ENCODE measurements around the gene KIF19. TPM values are rescaled to one million over a fixed set of nuclear protein-coding genes. Genes with fewer than 3 reads are reported as not detected.
A peak's percentile ranks its signal among the peaks of the same experiment; 100 is the strongest.

The KIF19 gene
- total and polyA plus RNA-seq, 4 donors = 4.2 to 12.7 (median 6.7) TPM

DNA sequence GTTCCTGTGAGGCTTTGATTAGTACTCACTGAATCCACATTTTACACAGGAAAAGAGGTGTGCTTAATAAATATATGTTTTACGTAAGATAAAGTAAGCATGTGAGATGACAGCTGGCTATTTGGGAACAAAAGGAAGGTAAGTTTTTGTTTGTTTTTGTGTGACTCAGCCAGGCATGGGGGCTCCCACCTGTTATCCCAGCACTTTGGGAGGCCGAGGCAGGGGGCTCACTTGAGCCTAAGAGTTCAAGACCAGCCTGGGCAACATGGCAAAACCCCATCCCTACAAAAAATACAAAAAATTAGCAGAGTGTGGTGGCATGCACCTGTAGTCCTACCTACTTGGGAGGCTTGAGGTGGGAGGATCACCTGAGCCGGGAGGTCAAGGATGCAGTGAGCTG lies 59.2 kb downstream of the KIF19 start:
- Histone ChIP-seq H3K9ac (ENCODE audit: insufficient read depth in 1 of 2, low read length in 2 of 2) (no peak overlapping the region), H3K27ac (ENCODE audit: low read depth in 1 of 2, low read length in 1 of 2) (no peak overlapping the region), H3K4me3 (no peak overlapping the region), H3K36me3 (ENCODE audit: control insufficient read depth in 4 of 4, insufficient read depth in 4 of 4, low read length in 4 of 4) (no peaks in the 10 kb centered on the region), H3K27me3 (ENCODE audit: control insufficient read depth in 3 of 3, insufficient read depth in 3 of 3, low read length in 2 of 3) (no peaks in the 10 kb centered on the region), H3K4me1 (ENCODE audit: control insufficient read depth in 5 of 5, insufficient read depth in 5 of 5, low read length in 5 of 5) (peaks cover 0 to 4% (median 0%) of the 10 kb centered on the region in 5 donors), H3K9me3 (ENCODE audit: control insufficient read depth in 4 of 4, insufficient read depth in 3 of 4, low read length in 3 of 4) (peaks cover 0 to 2% (median 0%) of the 10 kb centered on the region in 4 donors)
- ATAC-seq (ENCODE audit: insufficient read depth, low FRiP score) (no peak), DNase-seq (no peak)
- TF ChIP-seq, protein P1, sequence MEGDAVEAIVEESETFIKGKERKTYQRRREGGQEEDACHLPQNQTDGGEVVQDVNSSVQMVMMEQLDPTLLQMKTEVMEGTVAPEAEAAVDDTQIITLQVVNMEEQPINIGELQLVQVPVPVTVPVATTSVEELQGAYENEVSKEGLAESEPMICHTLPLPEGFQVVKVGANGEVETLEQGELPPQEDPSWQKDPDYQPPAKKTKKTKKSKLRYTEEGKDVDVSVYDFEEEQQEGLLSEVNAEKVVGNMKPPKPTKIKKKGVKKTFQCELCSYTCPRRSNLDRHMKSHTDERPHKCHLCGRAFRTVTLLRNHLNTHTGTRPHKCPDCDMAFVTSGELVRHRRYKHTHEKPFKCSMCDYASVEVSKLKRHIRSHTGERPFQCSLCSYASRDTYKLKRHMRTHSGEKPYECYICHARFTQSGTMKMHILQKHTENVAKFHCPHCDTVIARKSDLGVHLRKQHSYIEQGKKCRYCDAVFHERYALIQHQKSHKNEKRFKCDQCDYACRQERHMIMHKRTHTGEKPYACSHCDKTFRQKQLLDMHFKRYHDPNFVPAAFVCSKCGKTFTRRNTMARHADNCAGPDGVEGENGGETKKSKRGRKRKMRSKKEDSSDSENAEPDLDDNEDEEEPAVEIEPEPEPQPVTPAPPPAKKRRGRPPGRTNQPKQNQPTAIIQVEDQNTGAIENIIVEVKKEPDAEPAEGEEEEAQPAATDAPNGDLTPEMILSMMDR (IDR thresholded peaks at IDR 0.05; ENCODE audit: control extremely low read depth, extremely low read depth) = no peak
- WGBS, 2 donors = 81 to 94% methylated on average over 3 of the region's 3 CpGs

DNA sequence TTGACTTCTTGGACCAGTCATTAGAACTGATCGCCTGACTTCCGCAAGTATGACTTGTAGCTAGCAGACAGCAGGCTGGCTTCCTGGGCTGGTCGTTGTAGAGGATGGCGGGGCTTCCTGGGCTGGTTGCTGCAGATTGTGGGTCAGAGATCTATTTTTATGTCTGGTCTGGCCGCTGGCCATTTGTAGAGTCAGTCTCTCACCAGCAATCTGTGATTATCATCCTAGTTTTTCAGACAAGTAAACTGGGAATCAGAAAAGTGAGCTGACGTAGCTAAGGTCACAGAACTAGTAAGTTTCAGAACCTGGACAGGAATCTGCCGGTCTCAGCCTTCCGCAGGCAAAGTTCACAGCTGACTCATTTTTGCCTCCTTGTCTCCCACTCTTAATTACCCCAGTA lies 60.4 kb downstream of the KIF19 start:
- H3K9ac ChIP-seq (ENCODE audit: insufficient read depth in 1 of 2, low read length in 2 of 2) = no peak overlapping the region

DNA sequence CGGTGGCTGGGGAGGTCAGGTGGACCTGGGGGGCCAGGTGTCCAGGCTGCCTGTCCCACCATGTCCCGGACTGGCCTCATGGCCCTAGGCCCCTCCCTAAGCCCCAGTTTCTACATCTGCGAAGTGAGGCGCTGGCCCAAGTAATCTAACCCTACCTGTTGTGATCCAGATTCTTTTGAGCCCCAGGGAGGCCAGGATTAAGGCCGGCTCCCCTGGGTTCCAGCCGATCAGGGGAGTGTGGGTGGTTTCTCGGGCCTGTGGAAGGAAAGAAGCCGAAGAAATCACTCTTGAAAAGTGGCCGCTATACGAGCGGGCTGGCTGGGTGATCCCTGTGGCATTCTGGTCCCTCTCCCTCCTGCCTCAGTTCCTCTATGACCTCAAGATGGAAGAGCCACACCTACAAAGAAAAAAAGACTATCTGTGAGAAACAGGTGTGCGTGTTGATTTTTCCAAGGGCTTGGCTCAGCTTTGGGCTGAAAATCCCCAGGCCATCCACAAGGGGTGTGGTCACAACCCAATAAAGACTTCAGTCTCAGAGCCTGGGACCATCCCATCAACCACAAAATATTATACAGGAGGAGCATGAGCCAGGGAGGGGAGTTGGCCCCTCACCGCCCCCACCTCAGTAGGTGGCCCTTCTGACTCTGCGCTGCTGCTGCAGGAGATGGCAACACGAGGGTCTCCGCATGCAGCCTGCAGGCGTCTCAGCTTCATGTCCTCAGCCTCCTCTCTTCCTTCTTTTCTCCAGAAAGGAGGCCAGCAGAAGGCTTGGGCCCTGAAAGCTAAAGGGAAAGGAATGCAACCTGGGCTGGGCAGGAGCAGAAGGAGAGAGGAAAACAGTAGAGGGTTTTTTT lies 61.6 kb downstream of the KIF19 start:
- Histone ChIP-seq H3K9me3 (ENCODE audit: control insufficient read depth in 4 of 4, insufficient read depth in 3 of 4, low read length in 3 of 4) (peaks cover 0 to 2% (median 0%) of the 10 kb centered on the region in 4 donors), H3K27me3 (ENCODE audit: control insufficient read depth in 3 of 3, insufficient read depth in 3 of 3, low read length in 2 of 3) (no peaks in the 10 kb centered on the region), H3K27ac (ENCODE audit: low read depth in 1 of 2, low read length in 1 of 2) (no peak overlapping the region), H3K4me1 (ENCODE audit: control insufficient read depth in 5 of 5, insufficient read depth in 5 of 5, low read length in 5 of 5) (no peaks in the 10 kb centered on the region), H3K4me3 (no peak overlapping the region), H3K36me3 (ENCODE audit: control insufficient read depth in 4 of 4, insufficient read depth in 4 of 4, low read length in 4 of 4) (no peaks in the 10 kb centered on the region), H3K9ac (ENCODE audit: insufficient read depth in 1 of 2, low read length in 2 of 2) (no peak overlapping the region)
- ATAC-seq (ENCODE audit: insufficient read depth, low FRiP score) (no peak), DNase-seq (no peak)
- TF ChIP-seq, protein P1 (IDR thresholded peaks at IDR 0.05; ENCODE audit: control extremely low read depth, extremely low read depth) = no peak
- 86 to 93% methylated on average over 17 of the region's 17 CpGs for WGBS, 2 donors

More for the DNA sequence above, 60.4 kb downstream of the KIF19 start:
- Histone ChIP-seq H3K27me3 (ENCODE audit: control insufficient read depth in 3 of 3, insufficient read depth in 3 of 3, low read length in 2 of 3) (no peaks in the 10 kb centered on the region), H3K36me3 (ENCODE audit: control insufficient read depth in 4 of 4, insufficient read depth in 4 of 4, low read length in 4 of 4) (no peaks in the 10 kb centered on the region), H3K4me1 (ENCODE audit: control insufficient read depth in 5 of 5, insufficient read depth in 5 of 5, low read length in 5 of 5) (no peaks in the 10 kb centered on the region), H3K4me3 (no peak overlapping the region), H3K27ac (ENCODE audit: low read depth in 1 of 2, low read length in 1 of 2) (no peak overlapping the region), H3K9me3 (ENCODE audit: control insufficient read depth in 4 of 4, insufficient read depth in 3 of 4, low read length in 3 of 4) (peaks cover 0 to 2% (median 0%) of the 10 kb centered on the region in 4 donors)
- DNase-seq (peak in 1 of 3 donors; percentile 46), ATAC-seq (ENCODE audit: insufficient read depth, low FRiP score) (no peak)
- WGBS, 2 donors = 57 to 59% methylated on average over 8 of the region's 8 CpGs
- TF ChIP-seq, protein P1 (IDR thresholded peaks at IDR 0.05; ENCODE audit: control extremely low read depth, extremely low read depth) = no peak
